GM19468 (cell line): ENCODE results near the gene SNTG2.

Experiments used
- ATAC-seq: cut with Tn5 transposase; IDR thresholded peaks from one replicate; pipeline ENCODE4 v1.9.1; 2021; ENCODE audit warnings: mild to moderate bottlenecking, moderate library complexity, moderate number of reproducible peaks; ENCODE audit not compliant: unreplicated experiment; ENCODE audit errors: extremely low read depth

SNTG2 gene

DNA sequence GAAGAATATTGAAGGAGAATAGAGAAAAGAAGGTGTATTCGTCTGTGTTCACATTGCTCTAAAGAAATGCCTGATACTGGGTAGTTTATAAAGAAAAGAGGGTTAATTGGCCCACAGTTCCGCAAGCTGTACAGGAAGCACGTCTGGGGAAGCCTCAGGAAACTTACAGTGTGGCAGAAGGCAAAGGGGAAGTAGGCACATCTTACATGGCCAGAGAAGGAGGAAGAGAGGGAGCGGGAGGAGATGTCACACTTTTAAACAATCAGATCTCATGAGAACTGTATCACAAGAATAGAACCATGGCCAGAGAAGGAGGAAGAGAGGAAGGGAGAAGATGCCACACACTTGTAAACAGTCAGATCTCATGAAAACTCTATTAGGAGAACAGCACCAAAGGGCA is 303.0 kb downstream of the SNTG2 start:
- no peak for ATAC-seq

DNA sequence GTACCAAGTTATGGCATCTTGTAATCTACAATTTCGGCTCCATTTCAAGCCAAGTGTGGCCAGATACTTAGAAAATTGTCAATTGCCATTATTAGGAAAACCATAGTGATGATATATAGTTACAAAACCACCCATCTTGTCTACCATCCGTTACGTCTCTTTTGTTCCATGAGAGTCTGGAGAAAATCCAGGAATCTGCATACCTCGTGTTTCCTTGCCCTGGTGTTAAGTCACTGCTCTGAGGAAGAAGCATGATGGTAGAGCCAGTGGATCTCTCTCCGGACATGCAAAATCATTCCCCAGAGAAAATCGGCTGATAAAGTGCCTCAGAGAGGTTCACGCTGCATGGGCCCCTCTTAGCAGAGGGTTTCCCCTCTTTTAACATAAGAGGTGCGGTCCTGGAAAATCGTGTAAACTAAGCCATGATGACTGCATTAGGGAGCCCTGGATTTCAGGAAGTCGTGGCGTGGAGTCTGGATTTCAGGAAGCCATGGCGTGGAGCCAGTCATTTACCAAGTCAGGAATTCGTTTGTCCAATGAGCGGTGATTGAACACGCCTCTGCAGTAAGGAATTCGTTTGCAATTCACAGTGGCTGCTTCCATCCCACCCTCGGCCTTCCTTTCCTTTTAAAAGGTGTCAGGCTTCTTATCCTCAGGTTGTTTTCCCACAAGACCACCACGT is 304.2 kb downstream of the SNTG2 start:
- no peak for ATAC-seq

DNA sequence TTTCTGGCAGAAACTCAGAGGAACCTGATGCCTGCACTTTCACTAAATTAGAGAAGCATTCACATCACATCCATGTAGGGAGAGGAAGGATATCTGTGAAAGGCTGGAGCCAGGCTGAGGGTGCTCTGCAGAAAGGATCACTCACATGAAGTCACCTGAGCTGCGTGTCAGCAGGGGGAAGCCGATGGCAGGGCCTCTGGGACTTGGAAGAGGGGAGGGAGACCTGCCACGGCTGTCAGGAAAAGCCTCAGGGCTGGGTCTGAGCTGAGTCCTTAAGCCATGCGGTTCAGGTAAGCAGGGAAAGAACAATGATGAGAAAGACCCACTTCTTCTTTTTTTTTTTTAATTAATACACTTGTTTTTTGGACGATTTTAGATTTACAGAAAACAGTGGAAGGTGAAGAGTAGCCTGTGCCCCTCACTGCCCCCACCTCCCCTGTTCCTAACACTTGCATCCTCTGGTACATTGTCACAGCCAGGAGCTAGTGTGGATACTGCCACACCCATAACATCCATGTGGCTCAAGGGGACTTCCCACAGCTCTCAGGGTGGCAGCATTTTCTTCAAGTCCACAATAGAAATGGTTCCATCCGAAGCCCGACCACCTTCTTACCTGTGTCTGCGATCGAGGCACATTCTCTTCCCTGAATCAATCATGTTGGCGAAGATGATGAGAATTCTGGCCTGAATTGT is 306.1 kb downstream of the SNTG2 start:
- ATAC-seq: no peak

DNA sequence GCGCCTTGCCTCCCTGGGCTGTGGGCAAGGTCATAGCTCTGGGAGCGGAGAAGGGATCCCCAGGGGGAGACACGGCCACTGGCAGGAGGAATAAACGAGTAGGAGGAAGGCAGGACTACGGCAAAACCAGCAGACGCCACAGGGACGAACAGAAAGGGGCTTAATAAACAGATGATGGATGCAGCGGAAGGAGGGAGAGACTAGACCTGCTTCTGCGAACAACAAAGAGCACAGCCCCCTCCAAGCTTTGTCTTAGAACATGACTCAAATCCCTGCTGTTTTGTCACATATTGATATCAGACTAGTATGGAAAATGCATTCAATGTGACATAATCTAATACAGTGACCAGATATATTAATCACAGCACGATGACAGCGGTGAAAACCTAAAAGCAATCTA is 306.7 kb downstream of the SNTG2 start:
- no peak for ATAC-seq

DNA sequence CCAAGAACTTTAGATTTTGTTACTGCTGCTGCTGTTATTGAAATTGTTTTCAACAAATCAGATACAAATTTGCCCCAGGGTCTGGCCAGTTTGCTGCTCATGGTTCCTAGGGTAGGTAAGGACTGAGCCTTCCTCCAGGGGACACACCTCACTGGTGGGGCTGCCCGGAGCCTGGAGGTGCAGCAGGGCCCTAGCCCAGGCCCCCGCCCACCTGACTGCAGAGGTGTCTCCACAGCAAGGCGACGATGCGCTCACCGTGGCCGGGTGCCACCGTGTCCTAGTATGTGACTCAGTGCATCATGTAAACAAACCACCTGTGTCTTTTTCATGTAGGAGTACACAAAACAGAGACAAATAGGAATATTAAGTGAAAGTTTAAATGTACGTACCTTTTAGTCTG is 309.1 kb downstream of the SNTG2 start:
- ATAC-seq: no peak

DNA sequence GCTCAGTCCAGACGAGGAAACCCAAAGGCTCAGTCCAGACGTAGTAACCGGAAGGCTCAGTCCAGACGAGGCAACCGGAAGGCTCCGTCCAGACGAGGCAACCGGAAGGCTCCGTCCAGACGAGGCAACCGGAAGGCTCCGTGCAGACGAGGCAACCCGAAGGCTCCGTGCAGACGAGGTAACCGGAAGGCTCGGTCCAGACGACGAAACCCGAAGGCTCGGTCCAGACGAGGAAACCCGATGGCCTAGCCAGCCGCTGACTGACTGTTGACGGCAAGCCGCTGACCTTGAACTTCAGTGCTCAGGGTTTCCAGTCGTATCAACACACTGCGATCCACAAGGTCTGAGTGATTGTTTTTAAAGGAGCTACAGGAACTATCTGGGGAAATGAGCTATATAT is 312.0 kb downstream of the SNTG2 start:
- ATAC-seq: no peak

DNA sequence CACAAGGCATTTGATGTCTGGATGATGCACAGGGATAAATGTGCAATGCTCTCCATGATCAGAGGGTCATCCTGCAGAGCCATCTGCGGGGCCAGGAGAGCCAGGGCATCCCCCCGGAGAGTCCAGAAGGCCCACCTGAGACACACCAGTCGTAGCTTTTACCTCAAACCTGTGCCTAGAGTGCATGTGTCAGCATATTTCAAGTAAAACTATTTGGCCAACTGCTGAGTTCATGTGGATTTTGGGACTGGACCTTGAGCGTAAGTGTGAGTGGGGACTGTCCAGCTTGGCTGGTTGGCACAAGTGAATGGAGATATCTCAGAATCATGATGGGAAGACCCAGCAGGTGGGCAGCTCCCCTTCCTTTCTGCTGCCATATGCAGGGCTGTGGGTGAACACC is 314.8 kb downstream of the SNTG2 start:
- no peak for ATAC-seq

DNA sequence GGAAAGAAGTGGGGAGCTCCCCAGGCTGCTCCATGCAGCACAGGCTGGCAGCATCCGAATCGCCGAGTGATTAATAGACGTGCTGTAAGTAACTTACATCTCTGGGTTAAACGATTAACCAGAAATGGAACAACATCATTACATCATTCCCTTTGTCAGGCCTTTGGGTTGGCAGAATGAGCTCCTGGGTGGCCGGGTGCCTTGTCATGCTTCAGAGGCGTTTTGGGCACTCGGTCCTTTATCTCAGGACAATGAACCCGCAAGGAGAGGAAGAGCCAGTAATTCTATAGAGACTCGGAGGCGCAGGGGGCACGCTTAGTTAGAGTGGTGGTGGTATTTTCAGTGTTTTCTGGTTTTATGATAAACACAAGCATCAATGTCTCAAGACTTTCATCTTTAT is 315.7 kb downstream of the SNTG2 start:
- ATAC-seq: no peak

DNA sequence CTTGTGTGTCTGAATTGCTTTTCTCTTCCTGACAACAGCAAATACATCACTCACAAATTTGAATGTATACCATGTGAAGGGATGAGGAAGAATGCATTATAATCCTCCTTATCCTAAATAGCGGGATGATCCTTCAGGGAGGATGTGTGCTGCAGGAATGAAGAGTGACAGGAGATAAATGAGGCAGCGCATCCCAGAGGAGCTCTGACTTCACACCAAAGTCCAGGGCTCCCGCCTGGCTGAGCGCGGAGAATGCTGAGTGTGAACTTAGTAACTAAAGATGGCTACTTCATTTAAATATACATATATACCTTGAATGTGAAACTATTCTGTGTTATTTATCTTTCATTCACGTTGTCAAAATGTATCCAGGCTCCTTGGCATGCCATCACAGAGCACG is 317.4 kb downstream of the SNTG2 start:
- ATAC-seq: no peak

DNA sequence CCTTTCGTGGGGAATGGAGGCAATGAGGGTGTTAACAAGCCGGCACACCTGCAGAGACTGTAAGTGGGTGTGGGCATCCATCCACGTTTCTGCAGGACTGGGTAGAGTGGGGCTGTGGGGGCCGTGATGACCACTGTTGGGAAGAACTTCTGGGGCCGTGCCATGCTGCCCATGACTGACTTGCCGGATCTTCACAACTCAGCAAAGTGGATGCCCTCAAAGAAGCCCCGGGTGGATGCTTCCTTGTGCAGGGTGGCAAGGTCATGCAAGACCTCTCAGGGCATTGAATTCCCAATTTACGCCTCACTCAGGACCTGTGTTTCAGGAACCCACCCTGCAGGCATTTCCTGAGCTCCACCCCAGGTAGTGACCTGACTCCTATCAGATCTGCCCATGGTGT is 319.2 kb downstream of the SNTG2 start:
- ATAC-seq: no peak

DNA sequence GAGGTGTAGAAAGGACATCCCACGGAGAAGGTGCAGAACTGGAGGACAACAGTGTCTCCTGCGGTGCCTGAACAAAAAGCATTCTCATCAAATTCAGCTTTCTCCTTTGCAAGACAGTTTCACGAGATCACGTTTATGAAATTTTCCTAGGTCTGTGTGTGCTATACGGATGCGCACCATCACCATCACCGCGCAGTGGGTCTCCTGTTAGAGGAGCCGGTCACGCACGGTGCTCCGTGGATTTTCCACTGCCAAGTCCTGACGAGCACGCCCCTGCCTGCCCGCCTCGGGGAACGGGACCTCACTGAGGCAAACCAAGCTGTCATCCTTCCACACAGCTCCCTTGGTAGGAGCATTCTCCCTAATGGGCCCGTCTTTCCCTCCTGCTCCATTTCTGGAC is 322.2 kb downstream of the SNTG2 start:
- ATAC-seq: no peak

DNA sequence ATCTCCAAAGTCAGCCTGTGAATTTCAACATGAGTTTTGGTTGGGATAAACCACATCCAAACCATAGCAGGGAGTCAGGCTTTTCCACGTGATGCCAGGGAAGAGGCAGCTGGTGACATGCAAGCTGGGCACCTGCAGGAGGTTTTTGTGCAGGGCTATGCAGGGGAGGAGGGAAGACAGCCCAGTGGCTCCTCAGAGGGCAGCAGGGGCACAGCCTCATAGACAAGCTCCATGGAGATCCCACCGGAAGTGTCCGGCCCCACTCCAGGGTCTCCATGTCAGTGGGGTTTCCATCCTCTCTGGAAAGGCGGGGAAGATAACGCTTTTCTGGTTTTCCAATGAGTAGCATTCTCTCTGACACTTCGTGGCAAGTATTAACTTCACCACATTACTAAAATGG is 327.0 kb downstream of the SNTG2 start:
- ATAC-seq: no peak

DNA sequence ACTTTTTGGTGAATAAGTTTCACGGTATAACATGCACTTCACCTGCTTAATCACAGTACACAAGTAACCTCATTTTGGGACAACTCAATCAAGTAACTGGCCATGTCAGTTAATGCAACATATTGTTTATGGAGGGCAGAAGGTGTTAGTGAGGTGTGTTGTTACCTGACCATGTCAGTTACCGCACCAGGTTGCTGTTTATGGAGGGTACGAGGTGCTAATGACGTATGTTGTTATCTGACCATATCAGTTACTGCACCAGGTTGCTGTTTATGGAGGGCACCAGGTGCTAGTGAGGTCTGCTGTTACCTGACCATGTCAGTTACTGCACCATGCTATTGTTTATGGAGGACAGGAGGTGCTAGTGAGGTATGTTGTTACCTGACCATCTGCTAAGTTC is 327.5 kb downstream of the SNTG2 start:
- no peak for ATAC-seq

DNA sequence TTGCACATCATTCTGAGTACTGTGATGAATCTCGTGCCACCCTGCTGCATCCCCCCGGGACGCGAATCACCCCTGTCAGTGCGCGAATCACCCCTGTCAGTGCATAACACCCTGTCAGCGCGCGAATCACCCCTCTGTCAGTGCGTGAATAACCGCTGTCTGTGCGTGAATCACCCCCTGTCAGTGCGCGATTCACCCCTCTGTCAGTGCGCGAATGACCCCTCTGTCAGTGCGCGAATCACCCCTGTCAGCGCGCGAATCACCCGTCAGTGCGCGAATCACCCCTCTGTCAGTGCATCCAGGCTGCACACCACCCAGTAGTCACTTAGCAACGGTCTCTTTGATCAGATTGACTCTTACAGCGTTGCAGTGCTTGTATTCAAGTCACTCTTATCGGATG is 328.2 kb downstream of the SNTG2 start:
- ATAC-seq: no peak

DNA sequence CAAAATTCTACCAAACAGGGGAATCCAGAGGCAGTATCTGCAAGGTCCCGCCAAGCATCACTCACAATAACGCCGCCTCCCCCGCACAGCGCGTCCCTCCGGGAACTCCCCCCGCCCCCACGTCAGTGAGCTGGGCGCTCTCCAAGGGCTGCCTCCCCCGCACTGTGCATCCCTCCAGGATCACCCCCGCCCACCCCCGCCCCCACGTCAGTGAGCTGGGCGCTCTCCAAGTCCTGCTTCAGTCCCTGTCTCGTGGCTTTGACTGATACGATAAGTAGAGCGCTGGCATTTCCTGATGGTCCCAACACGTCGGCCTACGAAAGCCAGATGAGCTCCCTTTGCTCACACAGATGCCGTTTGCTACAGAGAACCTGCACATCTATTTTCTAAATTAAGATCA is 331.9 kb downstream of the SNTG2 start:
- no peak for ATAC-seq

DNA sequence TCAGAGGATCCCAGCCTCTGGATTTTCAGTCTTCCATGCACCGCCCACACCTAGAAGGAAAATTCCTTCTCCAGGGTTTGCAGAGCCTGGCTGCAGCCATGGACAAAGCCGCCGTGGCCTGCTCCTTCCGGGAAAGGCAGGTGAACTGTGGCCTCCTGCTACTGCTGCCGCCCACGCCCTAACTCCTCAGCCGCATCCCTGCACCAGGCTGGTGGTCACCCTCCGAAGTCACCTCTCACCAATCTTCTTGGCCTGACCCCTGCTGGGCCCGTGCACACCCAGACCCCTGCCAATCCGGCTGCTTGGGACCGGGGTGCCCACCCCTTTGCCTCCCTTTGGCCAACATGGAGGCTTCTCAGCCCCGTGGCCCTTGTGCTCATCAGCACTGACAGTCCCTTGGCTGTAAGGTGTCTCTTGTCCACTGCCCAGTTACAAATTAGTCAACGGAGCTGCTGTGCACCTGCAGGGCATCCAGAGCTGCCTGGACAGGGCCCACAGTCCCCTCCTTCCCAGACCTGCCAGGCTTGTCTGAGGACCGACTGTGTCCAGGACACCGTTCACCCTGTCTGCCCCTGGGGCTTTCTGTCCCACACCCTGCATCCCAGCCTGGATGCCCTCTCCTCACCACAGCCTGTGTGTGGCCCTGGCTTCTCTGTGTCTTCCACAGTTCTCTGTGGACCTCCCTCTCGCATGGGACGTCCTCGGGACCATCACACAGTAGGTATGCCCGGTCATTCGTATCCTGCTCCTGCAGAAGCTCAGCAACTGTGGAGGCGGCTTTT is 332.6 kb downstream of the SNTG2 start:
- ATAC-seq: no peak

DNA sequence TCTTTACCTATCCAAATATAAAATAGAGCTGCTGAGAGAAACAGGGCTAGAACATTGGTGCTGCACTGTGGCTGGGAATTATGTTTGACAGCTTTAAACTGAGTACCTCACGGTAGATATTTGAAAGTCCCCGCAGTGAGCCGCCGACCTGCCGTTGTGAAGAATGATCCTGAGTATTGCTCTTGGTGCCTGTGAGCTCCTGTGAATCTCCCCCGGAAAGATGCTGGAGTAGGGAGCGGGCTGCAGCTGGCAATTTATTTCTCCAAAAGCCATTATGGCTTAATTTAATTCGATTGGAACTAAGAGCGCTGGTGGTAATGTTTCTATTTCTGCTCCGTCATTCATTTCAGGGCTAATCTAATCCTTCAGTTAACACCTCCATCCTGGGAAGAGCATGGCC is 333.2 kb downstream of the SNTG2 start:
- ATAC-seq: no peak

DNA sequence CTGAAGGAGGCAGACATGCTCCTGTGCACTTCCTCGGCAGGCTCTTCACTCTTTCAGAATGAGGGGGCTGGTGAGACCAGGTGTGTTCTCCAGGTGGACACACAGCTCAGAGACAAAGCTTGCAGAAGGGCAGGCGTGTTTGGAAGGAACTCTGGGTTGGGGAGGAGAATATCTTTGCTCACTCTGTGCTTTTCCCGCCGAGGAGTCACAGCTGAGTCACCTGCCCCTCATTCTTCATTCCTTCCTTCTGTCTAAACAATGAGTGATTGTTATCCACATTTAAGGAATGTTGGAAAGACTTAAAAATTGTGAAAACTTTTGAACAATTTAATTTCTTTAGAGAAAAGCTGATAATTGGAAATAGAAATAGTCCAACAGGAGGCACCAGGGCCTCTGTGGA is 336.3 kb downstream of the SNTG2 start:
- no peak for ATAC-seq

DNA sequence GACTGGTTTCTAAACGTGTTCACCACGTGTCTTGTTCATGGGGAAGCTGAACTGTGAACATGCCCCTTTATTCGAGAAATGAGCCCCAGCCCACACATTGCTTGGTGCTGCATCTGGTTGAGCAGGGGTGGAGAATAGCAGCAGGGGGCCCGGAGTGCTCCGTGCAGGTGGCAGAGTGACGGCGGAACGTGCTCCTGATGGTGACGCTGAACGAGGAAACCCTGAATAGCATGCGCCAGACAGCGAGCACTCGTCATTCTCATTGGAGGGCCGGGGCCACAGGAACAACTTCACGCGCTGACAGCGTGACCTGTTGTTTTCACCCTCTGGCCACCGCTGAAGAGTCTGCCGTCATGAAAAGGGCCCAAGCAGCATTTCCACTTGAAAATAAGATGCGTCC is 336.8 kb downstream of the SNTG2 start:
- no peak for ATAC-seq

DNA sequence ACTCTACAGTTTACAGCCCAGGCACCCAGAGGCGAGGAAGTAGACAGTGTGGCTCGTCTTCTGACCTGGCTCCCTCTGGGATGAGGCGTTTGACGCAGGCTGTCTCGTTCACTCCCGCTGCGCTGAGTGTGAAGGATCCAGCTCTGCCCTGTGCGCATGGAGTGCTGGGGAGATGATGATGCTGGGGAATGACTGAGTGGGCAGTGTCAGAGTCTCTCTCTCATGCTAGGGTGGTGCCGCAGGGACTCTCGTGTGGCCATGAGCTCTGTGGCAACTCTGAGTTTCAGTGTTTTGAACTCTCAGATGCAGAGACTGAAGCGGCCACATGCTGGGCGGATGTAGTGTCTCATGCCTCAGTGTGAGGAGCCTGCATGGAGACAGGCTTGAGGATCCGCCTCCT is 344.3 kb downstream of the SNTG2 start:
- ATAC-seq: no peak

DNA sequence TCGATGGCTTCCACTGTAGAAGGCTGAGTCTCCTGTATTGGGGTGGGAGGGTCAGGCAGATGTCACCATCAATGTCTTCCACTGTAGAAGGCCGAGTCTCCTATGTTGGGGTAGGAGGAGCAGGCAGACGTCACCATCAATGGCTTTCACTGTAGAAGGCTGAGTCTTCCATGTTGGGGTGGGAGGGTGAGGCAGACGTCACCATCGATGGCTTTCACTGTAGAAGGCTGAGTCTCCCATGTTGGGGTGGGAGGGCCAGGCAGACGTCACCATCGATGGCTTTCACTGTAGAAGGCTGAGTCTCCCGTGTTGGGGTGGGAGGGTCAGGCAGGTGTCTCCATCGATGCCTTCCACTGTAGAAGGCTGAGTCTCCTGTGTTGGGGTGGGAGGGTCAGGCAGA is 345.1 kb downstream of the SNTG2 start:
- no peak for ATAC-seq
